GM23248 (cell line): ENCODE data around the gene DPP6.
"Not testable (repeated sequence)": the region's sequence is repeated elsewhere in the genome, so short reads cannot be mapped to it uniquely, and the experiment has no call there.

Experiments
- EZH2 ChIP-seq: fragments of 200-600 bp; sonication (generic); IDR thresholded peaks from 2 replicates; pipeline ENCODE4 v1.6.1; 2018; ENCODE audit warnings: antibody characterized with exemption, mild to moderate bottlenecking; ENCODE audit not compliant: insufficient read depth, poor library complexity, severe bottlenecking
- EZH2phosphoT487 ChIP-seq: fragments of 200-600 bp; sonication (generic); IDR thresholded peaks from 2 replicates; pipeline ENCODE4 v1.6.1; 2018; ENCODE audit warnings: antibody characterized with exemption, moderate library complexity, mild to moderate bottlenecking, low read depth; ENCODE audit not compliant: insufficient read depth

DNA sequence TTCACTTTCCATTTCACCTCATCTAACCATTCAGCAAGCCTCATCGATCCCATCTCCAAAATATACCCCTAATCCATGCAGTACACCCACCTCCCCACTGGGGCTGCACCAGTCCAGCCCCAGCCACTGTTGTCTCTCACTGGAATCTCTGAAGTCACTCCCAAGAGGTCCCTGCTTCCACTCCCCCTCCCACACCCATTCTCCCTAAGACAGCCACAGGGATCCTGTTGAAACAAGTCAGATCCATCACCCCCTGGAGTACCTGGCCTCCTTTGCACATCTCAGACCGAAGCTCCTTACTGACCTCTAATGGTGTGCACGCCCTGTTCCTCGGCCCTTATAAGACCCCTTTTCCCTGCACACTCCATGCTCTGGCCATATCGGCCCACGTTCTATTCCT lies 36.6 kb upstream of the DPP6 start:
- TF ChIP-seq EZH2, EZH2phosphoT487: not testable (repeated sequence)
